Body of pancreas (tissue), 4 donors: ENCODE data around the gene HOXB5. TPM values are rescaled to one million over a fixed set of nuclear protein-coding genes. Genes with fewer than 3 reads are reported as not detected.

Source experiments
- ATAC-seq: fragments of 150-250 bp; one replicate; pipeline ENCODE4 v1.9.1; 2016
- DNase-seq, 4 donors: peaks; one replicate each; pipeline ENCODE4 v3.0.0-alpha.2; 2019
- H3K27ac ChIP-seq, 4 donors: fragments of 200-600 bp; sonication (generic); 1 replicate in 3 of 4; 2 replicates in 1 of 4; pipeline versions ENCODE4 v1.5.1 to v1.6.1; 2016 to 2019; ENCODE audit warnings: mild to moderate bottlenecking in 1 of 4, mixed read lengths in 1 of 4, moderate library complexity in 1 of 4
- H3K27me3 ChIP-seq, 2 donors: fragments of 200-600 bp; sonication (generic); one replicate each; pipeline ENCODE4 v1.6.0; 2016; ENCODE audit warnings: mild to moderate bottlenecking in 1 of 2
- H3K36me3 ChIP-seq, 2 donors: fragments of 200-600 bp; sonication (generic); replicated peaks in 1 of 2; 2 replicates each; pipeline ENCODE4 v1.5.1; 2016; ENCODE audit warnings: low read depth in 2 of 2; ENCODE audit not compliant: insufficient read depth in 1 of 2
- H3K4me1 ChIP-seq: fragments of 200-600 bp; sonication (generic); one replicate; pipeline ENCODE4 v1.6.0; 2016
- H3K4me3 ChIP-seq, 2 donors: fragments of 200-600 bp; sonication (generic); 1 replicate in 1 of 2; 2 replicates in 1 of 2; pipeline ENCODE4 v1.5.1; 2016 to 2019
- H3K9me3 ChIP-seq, 3 donors: fragments of 200-600 bp; sonication (generic); 1 replicate in 2 of 3; 2 replicates in 1 of 3; pipeline ENCODE4 v1.5.1; 2016
- POLR2A ChIP-seq, 3 donors: fragments of 450-650 bp; IDR thresholded peaks; one replicate each; pipeline ENCODE4 v1.6.1; 2016; ENCODE audit warnings: antibody characterized with exemption in 3 of 3, mild to moderate bottlenecking in 2 of 3
- whole genome bisulfite sequencing, 2 donors: methylation state at CpG; one replicate each; pipeline ENCODE4 v1.1.5; 2017; 5-methylcytosine and 5-hydroxymethylcytosine counted together
- intact Hi-C: fragments of 100-400 bp; cut with DNase I; formaldehyde crosslinking; loops from one replicate; pipeline ENCODE4 v1.15.1; 2023
- total RNA-seq, 2 donors: library from RNA; depleted of rRNA; stranded (reverse); fragments of >200 nt; gene quantifications; one replicate each; pipeline ENCODE4 v1.1.0, GENCODE V29; 2016
- TF ChIP-seq, protein P1 (sequence below), 7 experiments: fragments of 450-650 bp in 4 of 7; fragments of 200-600 bp in 3 of 7; sonication (generic) in 3 of 7; IDR thresholded peaks; one replicate each; pipeline ENCODE4 v1.5.1; 2016 to 2019; ENCODE audit warnings: antibody characterized with exemption in 7 of 7

HOXB5 gene
- total RNA-seq, 2 donors from 2014 or later = 0.99 TPM; not detected in 1

DNA sequence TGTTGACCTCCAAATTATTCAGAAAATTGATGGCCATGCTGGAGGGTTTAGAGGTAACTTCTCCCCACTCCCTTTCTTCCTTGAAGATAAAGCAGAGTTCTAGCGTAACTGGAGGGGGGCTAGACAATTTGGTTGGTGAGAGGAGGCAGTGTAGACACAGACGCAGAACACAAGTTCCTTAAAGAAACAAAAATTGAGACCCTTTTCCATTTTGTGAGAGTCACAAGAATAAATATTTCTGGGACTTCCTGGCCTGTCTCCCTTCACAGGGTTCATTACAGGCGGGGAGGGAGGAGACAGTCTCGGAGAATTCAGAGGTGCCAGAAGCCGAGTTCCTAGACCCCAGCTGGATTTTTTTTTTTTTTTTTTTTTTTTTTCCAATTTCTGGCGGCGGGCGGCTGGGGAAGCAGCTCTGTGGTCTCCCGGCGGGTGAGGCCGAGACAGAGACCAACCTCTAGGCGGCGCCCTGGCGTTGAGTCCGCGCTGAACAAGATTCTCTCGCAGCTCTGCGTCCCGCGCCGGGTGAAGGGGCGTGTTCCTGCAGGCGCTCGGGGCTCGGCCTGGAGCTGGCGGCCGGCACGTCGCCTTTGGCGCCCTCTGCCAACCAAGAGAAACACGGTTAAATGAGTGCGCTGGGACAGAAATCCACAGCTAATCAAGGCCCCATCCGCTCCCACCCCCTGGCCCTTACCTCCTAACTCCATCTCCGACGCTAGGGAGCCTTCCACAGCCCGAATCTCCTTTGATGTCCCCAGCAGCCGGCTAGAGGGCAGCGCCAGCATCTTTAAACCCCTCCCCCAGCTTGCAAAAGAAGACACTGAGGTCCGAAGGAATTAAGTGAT is 42.8 kb upstream of the HOXB5 start:
- Histone ChIP-seq H3K36me3 (no peaks in the 10 kb centered on the region), H3K4me1 (peaks cover 11% of the 10 kb centered on the region), H3K27ac (no peak overlapping the region), H3K4me3 (no peak overlapping the region), H3K27me3 (peaks cover 0 to 77% of the 10 kb centered on the region in 2 donors), H3K9me3 (no peaks in the 10 kb centered on the region)
- DNase-seq (peak; percentile 53 to 69 (median 65)), ATAC-seq (peak; percentile 81)
- intact Hi-C loops = no loop called here
- 3 to 7% methylated on average over 18 to 38 of the region's 39 CpGs for WGBS, 2 donors
- TF ChIP-seq POLR2A (IDR thresholded peaks at IDR 0.05) = no peak
- TF ChIP-seq, protein P1, sequence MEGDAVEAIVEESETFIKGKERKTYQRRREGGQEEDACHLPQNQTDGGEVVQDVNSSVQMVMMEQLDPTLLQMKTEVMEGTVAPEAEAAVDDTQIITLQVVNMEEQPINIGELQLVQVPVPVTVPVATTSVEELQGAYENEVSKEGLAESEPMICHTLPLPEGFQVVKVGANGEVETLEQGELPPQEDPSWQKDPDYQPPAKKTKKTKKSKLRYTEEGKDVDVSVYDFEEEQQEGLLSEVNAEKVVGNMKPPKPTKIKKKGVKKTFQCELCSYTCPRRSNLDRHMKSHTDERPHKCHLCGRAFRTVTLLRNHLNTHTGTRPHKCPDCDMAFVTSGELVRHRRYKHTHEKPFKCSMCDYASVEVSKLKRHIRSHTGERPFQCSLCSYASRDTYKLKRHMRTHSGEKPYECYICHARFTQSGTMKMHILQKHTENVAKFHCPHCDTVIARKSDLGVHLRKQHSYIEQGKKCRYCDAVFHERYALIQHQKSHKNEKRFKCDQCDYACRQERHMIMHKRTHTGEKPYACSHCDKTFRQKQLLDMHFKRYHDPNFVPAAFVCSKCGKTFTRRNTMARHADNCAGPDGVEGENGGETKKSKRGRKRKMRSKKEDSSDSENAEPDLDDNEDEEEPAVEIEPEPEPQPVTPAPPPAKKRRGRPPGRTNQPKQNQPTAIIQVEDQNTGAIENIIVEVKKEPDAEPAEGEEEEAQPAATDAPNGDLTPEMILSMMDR (IDR thresholded peaks at IDR 0.05) = peak; percentile 12 to 44 (median 35)

DNA sequence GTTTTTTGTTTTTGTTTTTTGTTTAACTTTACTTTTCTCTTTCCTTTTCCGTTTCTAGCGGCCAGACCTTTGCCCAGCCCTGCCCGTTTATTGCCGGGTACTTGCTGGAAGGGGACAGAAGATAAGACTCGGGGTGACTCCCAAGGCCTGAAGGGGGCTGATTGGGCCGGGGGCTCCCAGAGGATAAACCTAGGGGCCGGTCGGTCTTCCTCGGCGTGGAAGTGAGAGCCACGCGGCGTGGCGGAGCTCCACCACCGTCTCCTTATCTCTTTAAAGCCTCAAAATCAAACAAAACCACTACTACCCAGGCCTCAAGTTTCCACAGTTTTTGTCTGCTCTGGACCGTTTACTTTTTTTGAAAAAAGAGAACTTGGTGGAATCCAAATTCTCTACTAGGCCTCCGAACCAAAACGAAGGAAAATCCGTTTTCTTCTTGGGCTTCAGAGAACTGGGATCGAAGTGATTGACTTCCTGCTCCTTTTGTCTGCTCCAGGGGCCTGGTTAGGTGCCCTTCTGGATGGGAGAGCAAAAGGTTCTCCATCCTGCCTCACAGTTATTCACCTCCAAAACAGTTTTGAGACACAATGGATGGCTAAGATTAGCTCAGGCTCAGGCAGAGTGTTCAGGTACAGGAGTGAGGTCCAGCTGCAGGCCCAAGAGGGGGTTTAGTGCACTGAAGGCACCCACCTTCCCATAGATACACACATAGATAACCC is 41.1 kb upstream of the HOXB5 start:
- DNase-seq (no peak), ATAC-seq (no peak)
- WGBS, 2 donors = 22 to 29% methylated on average over 20 of the region's 20 CpGs
- Histone ChIP-seq H3K4me1 (peaks cover 11% of the 10 kb centered on the region), H3K36me3 (no peaks in the 10 kb centered on the region), H3K27ac (no peak overlapping the region), H3K9me3 (no peaks in the 10 kb centered on the region), H3K4me3 (no peak overlapping the region), H3K27me3 (peaks cover 0 to 77% of the 10 kb centered on the region in 2 donors)
- intact Hi-C loops = no loop called here
- TF ChIP-seq, protein P1 (IDR thresholded peaks at IDR 0.05) = no peak
- TF ChIP-seq POLR2A (IDR thresholded peaks at IDR 0.05) = no peak

DNA sequence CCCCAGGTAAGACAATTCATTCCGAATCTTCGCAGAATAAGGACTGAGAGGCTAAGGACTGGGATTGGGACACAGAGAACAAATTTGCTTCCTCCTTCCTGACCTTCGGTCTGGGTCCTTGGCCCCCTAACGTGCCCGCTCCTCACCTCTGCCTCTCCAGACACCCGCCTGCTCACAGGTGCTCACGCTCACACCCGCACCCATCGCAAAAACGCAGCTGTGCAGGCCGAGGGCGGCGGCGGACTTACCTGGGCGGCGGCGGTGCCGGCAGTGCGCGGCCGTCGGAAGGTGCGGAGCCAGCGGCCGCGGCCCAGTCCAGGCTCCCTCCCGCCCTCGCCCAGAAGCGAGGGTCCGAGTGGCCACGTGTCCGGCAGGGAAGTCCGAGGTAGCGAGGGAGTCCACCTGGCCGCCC is 39.7 kb upstream of the HOXB5 start:
- 16 to 21% methylated on average over 34 to 35 of the region's 35 CpGs for WGBS, 2 donors
- Histone ChIP-seq H3K27me3 (peaks cover 0 to 85% of the 10 kb centered on the region in 2 donors), H3K4me3 (no peak overlapping the region), H3K36me3 (no peaks in the 10 kb centered on the region), H3K4me1 (peaks cover 11% of the 10 kb centered on the region), H3K9me3 (no peaks in the 10 kb centered on the region), H3K27ac (no peak overlapping the region)
- no peak for DNase-seq
- TF ChIP-seq, protein P1 (IDR thresholded peaks at IDR 0.05) = no peak
- no peak for TF ChIP-seq POLR2A (IDR thresholded peaks at IDR 0.05)
- intact Hi-C loops = no loop called here
- no peak for ATAC-seq

DNA sequence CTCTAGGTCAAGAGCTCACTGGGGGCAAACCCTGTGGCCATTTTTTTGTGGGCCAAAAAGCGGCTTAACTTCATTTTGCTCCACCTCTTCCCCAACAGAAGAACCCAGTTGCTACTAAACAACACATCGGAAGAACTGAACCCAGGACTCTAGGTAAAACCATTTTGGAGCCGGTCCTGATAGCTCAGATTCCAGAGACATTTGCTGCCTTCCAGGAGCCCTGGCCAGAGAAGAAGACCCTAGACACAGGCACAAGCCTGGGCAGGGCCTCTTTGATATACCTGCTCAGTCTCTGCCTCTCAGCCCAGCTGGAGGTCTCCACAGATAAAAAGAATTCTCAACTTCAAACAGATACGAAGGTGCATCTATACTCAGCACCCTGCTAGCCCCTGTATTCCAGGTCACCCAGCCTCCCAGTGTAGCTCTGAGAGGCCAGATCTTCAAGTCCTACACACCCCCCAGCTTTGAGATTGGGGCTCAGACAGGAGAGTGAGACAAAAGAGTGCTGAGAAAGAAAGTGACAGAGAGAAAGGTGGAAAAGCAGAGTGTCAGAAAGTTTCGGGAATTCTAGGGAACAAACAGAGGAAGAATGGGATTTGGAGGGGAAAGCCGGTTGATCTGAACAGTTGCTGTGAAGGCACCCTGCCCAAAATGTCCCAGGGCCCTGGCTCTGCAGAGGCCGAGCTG is 39.1 kb upstream of the HOXB5 start:
- no peak overlapping the region for H3K4me3 ChIP-seq
- no peak overlapping the region for H3K27ac ChIP-seq
- peaks cover 11% of the 10 kb centered on the region for H3K4me1 ChIP-seq
- intact Hi-C loops = no loop called here
- DNase-seq = no peak
- no peaks in the 10 kb centered on the region for H3K36me3 ChIP-seq
- H3K27me3 ChIP-seq = peaks cover 0 to 87% of the 10 kb centered on the region in 2 donors
- 15 to 28% methylated on average over 7 of the region's 7 CpGs for whole genome bisulfite sequencing, 2 donors
- no peak for TF ChIP-seq POLR2A (IDR thresholded peaks at IDR 0.05)
- TF ChIP-seq, protein P1 (IDR thresholded peaks at IDR 0.05) = no peak
- no peak for ATAC-seq
- H3K9me3 ChIP-seq = no peaks in the 10 kb centered on the region
